Naive thymus-derived CD8-positive, alpha-beta T cell (primary cell): ENCODE measurements around the gene RBM19. TPM values are rescaled to one million over a fixed set of nuclear protein-coding genes. Genes with fewer than 3 reads are reported as not detected.

Experiments
- ATAC-seq, 2 donors: fragments of 150-1000 bp; cut with Tn5 transposase in 1 of 2; sonication (Bioruptor Pico), chemical (Tn5 transposase) in 1 of 2; 1 replicate in 1 of 2; 2 replicates in 1 of 2; pipeline ENCODE4 v1.10.0; 2021; ENCODE audit warnings: mild to moderate bottlenecking in 2 of 2, moderate library complexity in 2 of 2
- POLR2A ChIA-PET: fragments of 350-600 bp; sonication (Branson Sonifier 250); formaldehyde crosslinking; loops from one replicate; lab custom pipeline; 2021; ENCODE audit warnings: antibody characterized with exemption; lab: Charles Lee
- DNase-seq, 10 donors: peaks; one replicate each; pipeline versions ENCODE4 v3.0.0 to v3.0.0-alpha.2; 2020 to 2022
- H3K27ac Mint-ChIP-seq, 10 donors: one replicate each; pipeline ENCODE4 v1.8.0; 2020 to 2022; ENCODE audit warnings: mild to moderate bottlenecking in 10 of 10, mixed read lengths in 10 of 10, moderate library complexity in 4 of 10, inconsistent platforms in 1 of 10
- H3K27me3 Mint-ChIP-seq, 5 donors: one replicate each; pipeline ENCODE4 v1.8.0; 2021 to 2022; ENCODE audit warnings: mixed read lengths in 5 of 5
- H3K36me3 Mint-ChIP-seq, 3 donors: one replicate each; pipeline ENCODE4 v1.8.0; 2020 to 2022; ENCODE audit warnings: mixed read lengths in 3 of 3, mild to moderate bottlenecking in 2 of 3, inconsistent platforms in 1 of 3
- H3K4me1 Mint-ChIP-seq, 4 donors: one replicate each; pipeline ENCODE4 v1.8.0; 2021 to 2022; ENCODE audit warnings: mixed read lengths in 4 of 4
- H3K4me3 Mint-ChIP-seq, 10 donors: one replicate each; pipeline ENCODE4 v1.8.0; 2020 to 2022; ENCODE audit warnings: mild to moderate bottlenecking in 10 of 10, mixed read lengths in 10 of 10, moderate library complexity in 6 of 10, inconsistent platforms in 1 of 10
- H3K9me3 Mint-ChIP-seq, 9 donors: one replicate each; pipeline ENCODE4 v1.8.0; 2020 to 2022; ENCODE audit warnings: mixed read lengths in 9 of 9, mild to moderate bottlenecking in 3 of 9, inconsistent platforms in 1 of 9, moderate library complexity in 1 of 9
- polyA plus RNA-seq, 3 donors: library from polyadenylated mRNA; unstranded; fragments of 300-500 nt; fragmentation: Illumina TruSeq; gene quantifications; one replicate each; pipeline ENCODE4 v1.2.3, GENCODE V29; 2021
- total RNA-seq, 8 experiments: library from RNA in 2 of 8; stranded (reverse) in 2 of 8; gene quantifications; one replicate each; pipeline ENCODE4 v1.2.3 and lab custom pipeline; 2021 to 2026

Gene RBM19
- total and polyA plus RNA-seq, 5 experiments from 2014 or later: 5.4 to 84.6 (median 15.4) TPM

DNA sequence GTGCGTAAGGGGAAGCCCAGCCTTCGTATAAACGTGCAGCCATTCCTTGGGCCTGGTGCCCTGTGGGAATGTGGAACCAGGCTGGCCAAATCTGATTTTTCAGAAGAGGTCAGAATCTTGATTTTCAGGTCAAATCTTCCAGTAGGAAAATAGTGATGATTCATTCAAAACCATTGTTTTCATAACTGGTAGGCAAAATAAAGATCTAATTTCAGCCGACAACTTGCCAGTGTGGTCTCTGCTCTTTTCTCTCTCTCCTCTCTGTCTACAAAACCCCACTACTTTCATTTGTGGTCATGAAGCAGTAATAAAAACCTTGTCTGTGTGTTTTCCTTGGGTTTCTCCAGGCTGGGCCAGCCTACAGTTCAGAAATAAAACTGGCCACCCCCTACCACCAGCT is 135.1 kb downstream of the RBM19 start:
- ATAC-seq (no peak), DNase-seq (no peak)
- Mint-ChIP-seq H3K9me3 (no peaks in the 10 kb centered on the region), H3K27me3 (no peaks in the 10 kb centered on the region), H3K27ac (peak overlapping the region in 2 of 10 donors; percentile 36 to 57), H3K36me3 (peaks cover 0 to 16% (median 0%) of the 10 kb centered on the region in 3 donors), H3K4me1 (peaks cover 0 to 3% (median 0%) of the 10 kb centered on the region in 4 donors), H3K4me3 (no peak overlapping the region)
- POLR2A ChIA-PET: no interaction called here

DNA sequence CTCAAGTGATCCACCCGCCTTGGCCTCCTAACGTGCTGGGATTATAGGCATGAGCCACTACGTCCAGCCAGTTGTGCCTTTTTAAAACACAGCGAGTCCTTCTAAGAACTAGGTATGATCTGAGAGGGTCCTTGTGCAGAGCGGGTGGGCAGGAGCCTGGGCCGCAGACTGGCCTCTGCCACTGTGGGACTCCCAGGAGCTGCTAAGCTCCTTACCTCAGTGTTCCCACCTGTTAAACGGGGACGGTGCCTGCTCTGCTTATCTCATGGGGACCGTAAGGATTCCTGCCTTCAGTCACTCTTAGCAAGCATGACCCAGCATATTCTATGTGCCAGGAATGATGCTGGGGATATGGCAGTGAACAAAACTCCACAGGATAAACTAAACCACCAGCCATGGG is 136.9 kb downstream of the RBM19 start:
- H3K36me3 Mint-ChIP-seq: peaks cover 0 to 14% (median 0%) of the 10 kb centered on the region in 3 donors
- no peak overlapping the region for H3K4me3 Mint-ChIP-seq
- no peaks in the 10 kb centered on the region for H3K9me3 Mint-ChIP-seq
- no peak for DNase-seq
- H3K27ac Mint-ChIP-seq: peak overlapping the region in 1 of 10 donors; percentile 52
- H3K4me1 Mint-ChIP-seq: peaks cover 0 to 3% (median 0%) of the 10 kb centered on the region in 4 donors
- no peak for ATAC-seq
- H3K27me3 Mint-ChIP-seq: no peaks in the 10 kb centered on the region
- POLR2A ChIA-PET: no interaction called here

DNA sequence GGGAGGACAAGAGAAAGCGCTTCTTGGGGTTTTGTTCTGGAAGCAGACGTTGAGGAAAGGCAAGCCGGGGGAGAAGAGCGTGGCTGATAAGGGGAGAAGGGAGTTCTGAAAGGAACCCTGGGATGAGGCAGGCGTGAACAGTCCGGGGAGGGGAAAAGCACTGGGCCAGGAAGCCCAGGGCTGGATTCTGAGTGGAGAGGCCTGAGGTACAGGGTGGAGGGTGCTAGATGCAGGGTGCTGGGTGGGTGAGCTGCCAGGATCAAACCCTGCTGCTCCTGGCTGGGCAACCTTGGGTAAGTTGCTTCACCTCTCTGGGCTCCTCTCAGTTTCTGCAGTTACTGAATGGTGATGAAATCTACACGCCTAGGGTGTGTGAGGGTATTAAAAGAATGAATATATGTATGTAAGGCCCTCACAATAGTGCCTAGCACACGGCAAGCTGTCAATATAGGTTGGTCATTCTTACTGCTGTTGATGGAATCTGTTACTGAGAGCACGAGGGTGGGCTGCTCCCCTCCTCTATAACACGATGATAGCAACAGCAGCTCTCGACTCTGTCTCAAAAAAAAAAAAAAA is 138.5 kb downstream of the RBM19 start:
- Mint-ChIP-seq H3K27ac (no peak overlapping the region), H3K9me3 (no peaks in the 10 kb centered on the region), H3K27me3 (no peaks in the 10 kb centered on the region), H3K4me1 (peaks cover 0 to 6% (median 0%) of the 10 kb centered on the region in 4 donors), H3K4me3 (no peak overlapping the region), H3K36me3 (peaks cover 0 to 13% (median 0%) of the 10 kb centered on the region in 3 donors)
- no peak for ATAC-seq
- POLR2A ChIA-PET: no interaction called here
- DNase-seq: no peak

DNA sequence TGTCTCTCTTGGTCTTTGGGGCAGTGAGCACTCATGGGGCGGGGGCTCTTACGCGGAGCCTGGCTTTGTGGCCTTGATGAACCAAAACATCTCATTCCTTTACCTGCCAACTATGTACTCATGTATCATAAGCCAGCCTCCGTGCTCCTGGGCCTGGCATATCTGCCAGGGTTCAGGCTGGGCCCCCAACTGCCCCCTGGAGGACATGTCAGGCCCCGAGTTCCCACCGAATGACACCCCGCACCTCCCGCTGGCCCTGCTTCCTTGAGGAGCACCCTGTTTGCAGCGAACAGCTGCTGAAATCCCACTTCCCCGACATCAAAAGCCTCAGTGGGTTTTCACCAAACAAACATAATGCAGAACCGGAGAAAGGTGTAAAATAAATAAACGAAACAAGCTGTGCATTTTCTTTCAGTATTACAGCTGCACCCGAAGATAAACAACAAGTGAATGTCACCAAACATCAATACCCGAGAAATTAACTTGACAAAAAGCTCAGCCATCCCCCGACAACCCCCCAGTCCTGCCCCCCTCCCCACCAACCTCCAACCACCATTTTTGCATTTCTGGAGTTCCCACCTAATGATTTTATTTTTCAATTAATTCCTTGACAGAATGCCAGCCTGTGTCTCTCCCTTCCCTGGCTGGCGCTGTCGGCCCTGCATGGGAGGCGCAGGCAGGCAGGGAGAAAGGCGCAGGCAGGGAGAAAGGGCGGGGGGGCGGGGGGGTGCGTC is 139.2 kb downstream of the RBM19 start:
- POLR2A ChIA-PET: no interaction called here
- peaks cover 0 to 6% (median 0%) of the 10 kb centered on the region in 4 donors for H3K4me1 Mint-ChIP-seq

DNA sequence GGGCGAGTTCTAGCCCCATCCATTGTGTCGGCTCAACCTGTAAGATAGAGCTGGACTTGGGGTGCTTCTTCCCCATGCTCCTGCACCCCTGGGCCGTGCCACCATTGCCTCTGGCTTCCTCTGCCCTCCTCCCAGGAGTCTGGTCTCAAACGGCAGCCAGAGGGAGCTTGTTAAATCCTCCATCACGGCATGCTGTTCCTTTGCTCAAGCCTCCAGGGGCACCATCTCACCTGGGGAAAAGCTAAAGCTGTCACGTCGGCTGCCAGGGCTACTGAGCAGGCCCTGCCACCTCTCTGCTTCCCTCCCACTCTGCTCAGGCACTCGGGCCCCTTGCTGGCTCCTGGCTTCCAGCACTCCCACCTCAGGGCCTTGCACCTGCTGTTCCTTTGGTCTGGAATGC is 140.4 kb downstream of the RBM19 start:
- Mint-ChIP-seq H3K36me3 (peaks cover 0 to 22% (median 3%) of the 10 kb centered on the region in 3 donors), H3K9me3 (no peaks in the 10 kb centered on the region), H3K4me1 (peaks cover 0 to 4% (median 0%) of the 10 kb centered on the region in 4 donors), H3K27me3 (no peaks in the 10 kb centered on the region), H3K4me3 (no peak overlapping the region), H3K27ac (peak overlapping the region in 1 of 10 donors; percentile 75)
- no peak for DNase-seq
- ATAC-seq: no peak
- POLR2A ChIA-PET: no interaction called here

More for the DNA sequence above, 139.2 kb downstream of the RBM19 start:
- DNase-seq (no peak), ATAC-seq (no peak)
- Mint-ChIP-seq H3K36me3 (peaks cover 0 to 15% (median 2%) of the 10 kb centered on the region in 3 donors), H3K9me3 (no peaks in the 10 kb centered on the region), H3K27me3 (no peaks in the 10 kb centered on the region), H3K27ac (no peak overlapping the region), H3K4me3 (no peak overlapping the region)

DNA sequence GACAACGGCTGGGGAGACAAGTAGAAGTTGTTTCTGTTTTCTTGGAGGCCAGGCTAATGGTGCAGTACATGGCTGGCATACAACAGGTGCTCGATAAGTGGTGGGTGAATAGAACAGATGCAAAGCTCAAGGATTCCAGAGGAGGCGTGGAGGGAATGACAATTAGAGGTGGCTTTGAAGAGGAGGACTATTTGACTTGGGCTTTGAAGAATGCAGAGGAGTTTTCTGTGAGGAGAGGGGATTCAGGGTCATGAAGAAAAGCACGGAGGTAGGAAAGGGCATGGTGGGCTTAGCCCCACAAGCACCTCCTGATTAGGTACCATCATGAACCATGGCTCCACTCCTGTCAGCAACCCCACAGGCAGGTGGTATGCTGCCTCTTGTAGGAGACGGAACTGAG is 142.3 kb downstream of the RBM19 start:
- ATAC-seq: no peak
- Mint-ChIP-seq H3K4me1 (peaks cover 0 to 4% (median 0%) of the 10 kb centered on the region in 4 donors), H3K4me3 (no peak overlapping the region), H3K36me3 (peaks cover 0 to 27% (median 11%) of the 10 kb centered on the region in 3 donors), H3K9me3 (no peaks in the 10 kb centered on the region), H3K27me3 (no peaks in the 10 kb centered on the region), H3K27ac (no peak overlapping the region)
- DNase-seq: no peak
- POLR2A ChIA-PET: no interaction called here

DNA sequence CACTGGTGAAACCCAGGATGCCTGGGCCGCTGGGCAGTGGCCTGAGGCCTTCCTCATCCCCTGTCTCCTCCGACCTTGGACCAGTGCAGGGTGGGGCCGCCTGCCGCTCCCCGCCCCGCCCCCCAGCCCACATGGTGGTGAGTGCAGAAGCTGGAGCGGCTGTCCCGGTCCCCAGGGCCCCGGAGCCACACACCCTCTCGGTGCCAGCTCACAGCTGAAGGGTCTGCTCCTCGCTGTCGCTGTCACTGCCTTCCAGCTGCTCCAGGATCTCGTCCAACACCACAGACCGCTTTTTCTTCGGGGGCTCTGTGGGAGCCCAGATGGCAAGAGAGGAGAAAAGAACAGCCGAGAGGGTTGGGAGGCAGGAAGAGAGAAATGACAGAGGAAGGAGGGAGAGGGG is 143.1 kb downstream of the RBM19 start:
- H3K4me3 Mint-ChIP-seq: no peak overlapping the region
- H3K27me3 Mint-ChIP-seq: no peaks in the 10 kb centered on the region
- no peaks in the 10 kb centered on the region for H3K9me3 Mint-ChIP-seq
- H3K36me3 Mint-ChIP-seq: peaks cover 0 to 31% (median 11%) of the 10 kb centered on the region in 3 donors
- ATAC-seq (no peak), DNase-seq (no peak)
- no peak overlapping the region for H3K27ac Mint-ChIP-seq
- POLR2A ChIA-PET: no interaction called here
- peaks cover 0 to 4% (median 0%) of the 10 kb centered on the region in 4 donors for H3K4me1 Mint-ChIP-seq

DNA sequence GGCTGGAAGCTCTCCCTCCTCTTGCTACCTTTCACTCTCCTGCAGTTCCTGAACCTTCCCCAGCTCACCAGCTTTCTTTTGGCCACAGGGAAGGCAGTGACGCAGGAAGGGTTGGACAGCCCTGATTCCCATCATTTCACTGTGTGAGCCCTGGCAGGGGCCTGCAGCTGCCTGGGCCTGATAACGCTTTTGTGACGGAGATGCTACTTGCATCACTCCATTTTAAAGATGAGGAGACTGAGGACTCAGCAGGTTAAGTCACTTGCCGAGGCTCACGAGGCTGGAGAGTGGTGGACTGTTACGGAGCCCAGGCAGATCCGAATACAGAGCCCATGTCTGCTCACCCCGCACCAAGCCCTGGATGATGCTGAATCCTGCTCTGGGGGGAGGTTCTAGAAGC is 145.3 kb downstream of the RBM19 start:
- ATAC-seq: no peak
- no peaks in the 10 kb centered on the region for H3K9me3 Mint-ChIP-seq

DNA sequence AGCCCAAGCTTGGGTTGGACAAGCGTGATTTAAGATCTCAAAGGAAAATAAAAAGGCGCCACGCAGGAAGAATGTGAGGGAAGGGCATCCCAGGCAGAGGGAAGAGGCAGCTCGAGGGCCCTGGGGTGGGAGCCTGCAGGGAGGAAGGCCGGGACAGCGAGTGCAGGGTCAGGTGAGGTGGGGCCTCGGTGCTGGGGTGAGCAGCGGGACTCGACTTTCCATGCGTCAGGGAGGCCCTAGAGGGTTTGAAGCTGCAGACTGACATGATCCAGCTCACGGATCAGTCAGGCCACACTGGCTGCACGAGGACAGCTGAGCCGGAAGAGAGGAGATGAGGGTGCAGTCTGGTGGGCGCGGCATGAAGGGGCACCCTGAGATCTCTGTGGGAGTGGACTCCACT is 145.8 kb downstream of the RBM19 start:
- H3K4me3 Mint-ChIP-seq: no peak overlapping the region
- DNase-seq: no peak
- ATAC-seq: no peak
- no peaks in the 10 kb centered on the region for H3K9me3 Mint-ChIP-seq
- H3K27me3 Mint-ChIP-seq: no peaks in the 10 kb centered on the region
- H3K4me1 Mint-ChIP-seq: peaks cover 0 to 4% (median 0%) of the 10 kb centered on the region in 4 donors
- H3K27ac Mint-ChIP-seq: peak overlapping the region in 1 of 10 donors; percentile 49
- POLR2A ChIA-PET: no interaction called here
- H3K36me3 Mint-ChIP-seq: peaks cover 5 to 56% (median 23%) of the 10 kb centered on the region in 3 donors

More for the DNA sequence above, 145.3 kb downstream of the RBM19 start:
- peaks cover 5 to 51% (median 23%) of the 10 kb centered on the region in 3 donors for H3K36me3 Mint-ChIP-seq
- H3K27ac Mint-ChIP-seq: no peak overlapping the region
- H3K4me1 Mint-ChIP-seq: peaks cover 0 to 4% (median 0%) of the 10 kb centered on the region in 4 donors
- no peak overlapping the region for H3K4me3 Mint-ChIP-seq
- POLR2A ChIA-PET: no interaction called here
- H3K27me3 Mint-ChIP-seq: no peaks in the 10 kb centered on the region
- no peak for DNase-seq

DNA sequence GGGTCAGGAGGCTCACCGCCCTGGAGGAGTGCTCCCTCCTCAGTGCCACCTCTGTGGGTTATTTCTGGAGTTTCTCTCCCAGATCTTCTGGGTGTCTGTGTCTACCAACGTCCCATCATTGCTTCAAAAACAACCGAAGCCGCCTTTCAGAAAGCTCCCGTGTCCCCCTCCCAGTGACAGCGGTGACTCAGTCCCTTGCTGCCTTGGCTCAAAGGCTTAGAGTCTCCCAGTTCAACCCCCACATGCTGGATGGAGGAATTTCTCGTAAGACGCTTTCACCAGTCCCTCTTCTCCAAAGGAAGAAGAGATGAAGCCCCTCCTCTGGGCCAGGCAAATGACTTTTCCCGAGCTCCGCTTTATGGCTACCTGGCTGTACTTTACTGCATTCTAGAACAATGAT is 146.6 kb downstream of the RBM19 start:
- H3K4me3 Mint-ChIP-seq: no peak overlapping the region
- peaks cover 5 to 60% (median 23%) of the 10 kb centered on the region in 3 donors for H3K36me3 Mint-ChIP-seq
- POLR2A ChIA-PET: no interaction called here
- H3K9me3 Mint-ChIP-seq: no peaks in the 10 kb centered on the region
- peaks cover 0 to 4% (median 0%) of the 10 kb centered on the region in 4 donors for H3K4me1 Mint-ChIP-seq
- DNase-seq (no peak), ATAC-seq (no peak)
- peak overlapping the region in 1 of 10 donors; percentile 12 for H3K27ac Mint-ChIP-seq
- H3K27me3 Mint-ChIP-seq: no peaks in the 10 kb centered on the region

DNA sequence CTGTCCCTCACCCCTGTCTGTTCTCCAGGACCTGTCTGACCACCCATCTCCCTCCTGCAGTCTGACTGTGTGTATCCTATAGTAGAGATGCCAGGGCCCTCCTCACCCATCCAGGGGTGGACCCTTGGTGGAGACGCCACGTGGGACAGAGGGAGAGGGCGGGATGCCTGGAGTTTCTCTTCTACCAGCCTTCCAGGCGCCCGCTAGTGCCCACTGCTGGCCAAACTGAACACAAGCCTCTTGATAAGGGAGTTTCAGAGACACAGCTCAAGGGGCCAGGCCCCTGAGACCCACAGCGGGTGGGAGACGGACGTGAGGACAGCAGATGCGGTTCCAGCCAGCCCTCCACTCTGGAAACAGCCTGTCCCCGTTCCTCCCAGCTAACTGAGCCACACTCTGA is 147.3 kb downstream of the RBM19 start:
- Mint-ChIP-seq H3K36me3 (peaks cover 5 to 58% (median 23%) of the 10 kb centered on the region in 3 donors), H3K27ac (peak overlapping the region in 1 of 10 donors; percentile 53), H3K4me3 (no peak overlapping the region), H3K27me3 (no peaks in the 10 kb centered on the region), H3K9me3 (no peaks in the 10 kb centered on the region), H3K4me1 (peaks cover 0 to 3% (median 0%) of the 10 kb centered on the region in 4 donors)
- DNase-seq (no peak), ATAC-seq (no peak)
- POLR2A ChIA-PET: no interaction called here

DNA sequence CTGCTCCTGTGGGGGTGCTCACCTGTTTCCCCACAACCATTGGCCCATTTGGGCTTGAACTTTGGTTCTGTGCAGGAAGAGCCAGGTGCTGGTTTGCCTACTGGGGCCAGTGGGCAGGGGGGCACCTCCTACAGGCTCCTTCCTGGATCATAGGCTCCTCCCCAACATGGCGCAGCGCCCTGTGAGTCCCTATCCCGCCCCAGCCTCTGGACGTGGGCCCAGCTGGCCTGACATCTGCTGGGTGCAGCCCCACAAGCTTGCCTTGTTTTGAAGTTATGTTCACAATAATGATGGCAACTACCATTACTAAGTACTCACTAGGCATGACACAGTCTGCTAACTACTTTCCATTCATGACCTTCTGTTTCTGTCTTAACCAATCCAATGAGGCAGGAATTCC is 147.8 kb downstream of the RBM19 start:
- DNase-seq: no peak
- POLR2A ChIA-PET: no interaction called here
- no peak for ATAC-seq
- Mint-ChIP-seq H3K4me3 (no peak overlapping the region), H3K36me3 (peaks cover 8 to 54% (median 24%) of the 10 kb centered on the region in 3 donors), H3K27ac (no peak overlapping the region), H3K9me3 (no peaks in the 10 kb centered on the region), H3K4me1 (peaks cover 0 to 1% (median 0%) of the 10 kb centered on the region in 4 donors), H3K27me3 (no peaks in the 10 kb centered on the region)

DNA sequence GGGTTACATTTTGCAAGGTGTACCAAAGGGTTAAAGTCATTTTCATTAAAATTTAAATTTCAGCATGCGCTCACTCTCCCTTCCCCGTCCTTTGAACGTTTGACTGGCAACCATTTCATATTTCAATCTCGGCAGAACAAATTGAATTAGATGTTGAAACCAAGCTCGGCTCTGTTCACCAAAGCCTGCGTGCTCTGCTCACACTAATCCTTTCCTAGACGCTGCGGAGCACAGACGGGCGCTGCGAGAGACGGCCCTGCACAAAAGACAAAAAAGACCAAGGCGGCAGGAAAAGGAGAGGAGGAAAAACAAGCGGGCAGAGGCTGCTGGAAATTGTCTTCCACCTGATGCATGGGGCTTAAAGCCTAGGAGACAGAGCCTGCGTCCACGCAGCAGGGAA is 149.3 kb downstream of the RBM19 start:
- ATAC-seq (no peak), DNase-seq (no peak)
- POLR2A ChIA-PET: no interaction called here
- H3K4me1 Mint-ChIP-seq: peaks cover 0 to 1% (median 0%) of the 10 kb centered on the region in 4 donors
- peaks cover 0 to 4% (median 0%) of the 10 kb centered on the region in 9 donors for H3K9me3 Mint-ChIP-seq
- peak overlapping the region in 1 of 10 donors; percentile 37 for H3K27ac Mint-ChIP-seq
- no peaks in the 10 kb centered on the region for H3K27me3 Mint-ChIP-seq
- H3K4me3 Mint-ChIP-seq: no peak overlapping the region
- peaks cover 12 to 57% (median 33%) of the 10 kb centered on the region in 3 donors for H3K36me3 Mint-ChIP-seq
